ENCODE measurements around the gene LSM2.

Gene LSM2

GRCh38 chr6:31791324-31792089 lies 15.3 kb downstream of the LSM2 start:
- no peak overlapping the region for H2BK15ac ChIP-seq (ENCODE audit: low read depth, poor library complexity, severe bottlenecking)
- peaks cover 37% of the 10 kb centered on the region in 2 experiments for H3K36me3 ChIP-seq (ENCODE audit: control insufficient read depth in 1 of 2, insufficient read depth in 2 of 2, low read depth in 1 of 2, low read length in 2 of 2)
- H4K8ac ChIP-seq (ENCODE audit: low read length), result peak overlapping the region; percentile 12
- 69% methylated on average over 12 of the region's 12 CpGs for WGBS
- DNase-seq, result peak; percentile 72
- H2BK5ac ChIP-seq (ENCODE audit: low read depth, low read length, poor library complexity, severe bottlenecking), result no peak overlapping the region
- no peak overlapping the region for H2BK12ac ChIP-seq (ENCODE audit: low read length in 2 of 2)
- no peak overlapping the region for H2AFZ ChIP-seq (ENCODE audit: low read depth, low read length)
- no peak overlapping the region for H3K23ac ChIP-seq (ENCODE audit: low read length in 2 of 2)
- H4K91ac ChIP-seq (ENCODE audit: low read length), result no peak overlapping the region
- no peak overlapping the region for H3K27ac ChIP-seq (ENCODE audit: low read length, poor library complexity, severe bottlenecking)
- no peak overlapping the region for H3K4ac ChIP-seq (ENCODE audit: low read depth in 1 of 2, low read length in 2 of 2)
- H2AK5ac ChIP-seq (ENCODE audit: low read length, severe bottlenecking), result no peak overlapping the region
- no peak overlapping the region for H3K4me2 ChIP-seq (ENCODE audit: low read length, poor library complexity, severe bottlenecking)
- no peak overlapping the region for H3K4me3 ChIP-seq (ENCODE audit: insufficient read depth in 1 of 2, low read depth in 1 of 2, low read length in 2 of 2)
- H2BK120ac ChIP-seq (ENCODE audit: low read depth, low read length), result no peak overlapping the region
- H3K14ac ChIP-seq (ENCODE audit: low read length in 2 of 2), result no peak overlapping the region
- H3K9me3 ChIP-seq (ENCODE audit: control insufficient read depth, low read length), result no peaks in the 10 kb centered on the region
- H3K79me1 ChIP-seq (replicated peaks; ENCODE audit: low read length, poor library complexity, severe bottlenecking), result peaks cover 12% of the 10 kb centered on the region
- peaks cover 15% of the 10 kb centered on the region for H3K4me1 ChIP-seq (ENCODE audit: control insufficient read depth, insufficient read depth, low read depth, low read length)
- H3K27me3 ChIP-seq (ENCODE audit: control insufficient read depth in 1 of 2, insufficient read depth in 1 of 2, low read length in 2 of 2), result no peaks in the 10 kb centered on the region
- H3K9ac ChIP-seq (ENCODE audit: low read length), result no peak overlapping the region
- no peak overlapping the region for H3K18ac ChIP-seq (ENCODE audit: low read depth in 1 of 2, low read length in 2 of 2)

GRCh38 chr6:31785475-31785874 lies 21.3 kb downstream of the LSM2 start:
- Histone ChIP-seq H3K4me3 (ENCODE audit: insufficient read depth in 1 of 2, low read depth in 1 of 2, low read length in 2 of 2) (no peak overlapping the region), H2AFZ (ENCODE audit: low read depth, low read length) (no peak overlapping the region), H3K9me3 (ENCODE audit: control insufficient read depth, low read length) (no peaks in the 10 kb centered on the region), H3K23ac (ENCODE audit: low read length in 2 of 2) (no peak overlapping the region), H2BK15ac (ENCODE audit: low read depth, poor library complexity, severe bottlenecking) (no peak overlapping the region), H3K18ac (ENCODE audit: low read depth in 1 of 2, low read length in 2 of 2) (no peak overlapping the region), H3K79me1 (replicated peaks; ENCODE audit: low read length, poor library complexity, severe bottlenecking) (peaks cover 19% of the 10 kb centered on the region), H3K9ac (ENCODE audit: low read length) (no peak overlapping the region), H3K36me3 (ENCODE audit: control insufficient read depth in 1 of 2, insufficient read depth in 2 of 2, low read depth in 1 of 2, low read length in 2 of 2) (peaks cover 72 to 74% of the 10 kb centered on the region in 2 experiments), H3K14ac (ENCODE audit: low read length in 2 of 2) (no peak overlapping the region), H3K4me2 (ENCODE audit: low read length, poor library complexity, severe bottlenecking) (no peak overlapping the region), H3K4me1 (ENCODE audit: control insufficient read depth, insufficient read depth, low read depth, low read length) (no peaks in the 10 kb centered on the region), H4K8ac (ENCODE audit: low read length) (no peak overlapping the region), H2BK5ac (ENCODE audit: low read depth, low read length, poor library complexity, severe bottlenecking) (no peak overlapping the region), H3K4ac (ENCODE audit: low read depth in 1 of 2, low read length in 2 of 2) (no peak overlapping the region), H3K27me3 (ENCODE audit: control insufficient read depth in 1 of 2, insufficient read depth in 1 of 2, low read length in 2 of 2) (no peaks in the 10 kb centered on the region), H2AK5ac (ENCODE audit: low read length, severe bottlenecking) (no peak overlapping the region), H3K27ac (ENCODE audit: low read length, poor library complexity, severe bottlenecking) (no peak overlapping the region), H4K91ac (ENCODE audit: low read length) (no peak overlapping the region), H2BK120ac (ENCODE audit: low read depth, low read length) (no peak overlapping the region), H2BK12ac (ENCODE audit: low read length in 2 of 2) (no peak overlapping the region)
- DNase-seq, result no peak
- WGBS, result 97% methylated on average over 11 of the region's 11 CpGs

GRCh38 chr6:31784098-31784925 lies 22.5 kb downstream of the LSM2 start:
- no peak for DNase-seq
- H3K4me3 ChIP-seq (ENCODE audit: insufficient read depth in 1 of 2, low read depth in 1 of 2, low read length in 2 of 2), result no peak overlapping the region
- no peaks in the 10 kb centered on the region for H3K27me3 ChIP-seq (ENCODE audit: control insufficient read depth in 1 of 2, insufficient read depth in 1 of 2, low read length in 2 of 2)
- H2AFZ ChIP-seq (ENCODE audit: low read depth, low read length), result no peak overlapping the region
- H3K79me1 ChIP-seq (replicated peaks; ENCODE audit: low read length, poor library complexity, severe bottlenecking), result peaks cover 18% of the 10 kb centered on the region
- no peak overlapping the region for H2BK5ac ChIP-seq (ENCODE audit: low read depth, low read length, poor library complexity, severe bottlenecking)
- H3K36me3 ChIP-seq (ENCODE audit: control insufficient read depth in 1 of 2, insufficient read depth in 2 of 2, low read depth in 1 of 2, low read length in 2 of 2), result peaks cover 74 to 82% of the 10 kb centered on the region in 2 experiments
- no peak overlapping the region for H3K14ac ChIP-seq (ENCODE audit: low read length in 2 of 2)
- H2BK120ac ChIP-seq (ENCODE audit: low read depth, low read length), result no peak overlapping the region
- no peak overlapping the region for H3K27ac ChIP-seq (ENCODE audit: low read length, poor library complexity, severe bottlenecking)
- H4K8ac ChIP-seq (ENCODE audit: low read length), result no peak overlapping the region
- H2BK15ac ChIP-seq (ENCODE audit: low read depth, poor library complexity, severe bottlenecking), result no peak overlapping the region
- no peak overlapping the region for H3K23ac ChIP-seq (ENCODE audit: low read length in 2 of 2)
- no peak overlapping the region for H3K4me2 ChIP-seq (ENCODE audit: low read length, poor library complexity, severe bottlenecking)
- no peak overlapping the region for H3K18ac ChIP-seq (ENCODE audit: low read depth in 1 of 2, low read length in 2 of 2)
- no peak overlapping the region for H4K91ac ChIP-seq (ENCODE audit: low read length)
- no peak overlapping the region for H2AK5ac ChIP-seq (ENCODE audit: low read length, severe bottlenecking)
- H3K4ac ChIP-seq (ENCODE audit: low read depth in 1 of 2, low read length in 2 of 2), result no peak overlapping the region
- no peaks in the 10 kb centered on the region for H3K9me3 ChIP-seq (ENCODE audit: control insufficient read depth, low read length)
- no peak overlapping the region for H2BK12ac ChIP-seq (ENCODE audit: low read length in 2 of 2)
- no peak overlapping the region for H3K9ac ChIP-seq (ENCODE audit: low read length)
- no peaks in the 10 kb centered on the region for H3K4me1 ChIP-seq (ENCODE audit: control insufficient read depth, insufficient read depth, low read depth, low read length)
- 98% methylated on average over 15 of the region's 15 CpGs for WGBS

GRCh38 chr6:31782126-31782855 lies 24.5 kb downstream of the LSM2 start:
- Histone ChIP-seq H3K23ac (ENCODE audit: low read length in 2 of 2) (no peak overlapping the region), H2BK12ac (ENCODE audit: low read length in 2 of 2) (no peak overlapping the region), H3K79me1 (replicated peaks; ENCODE audit: low read length, poor library complexity, severe bottlenecking) (peaks cover 18% of the 10 kb centered on the region), H3K4me1 (ENCODE audit: control insufficient read depth, insufficient read depth, low read depth, low read length) (peaks cover 7% of the 10 kb centered on the region), H3K4me3 (ENCODE audit: insufficient read depth in 1 of 2, low read depth in 1 of 2, low read length in 2 of 2) (no peak overlapping the region), H2BK5ac (ENCODE audit: low read depth, low read length, poor library complexity, severe bottlenecking) (no peak overlapping the region), H2AK5ac (ENCODE audit: low read length, severe bottlenecking) (no peak overlapping the region), H4K91ac (ENCODE audit: low read length) (no peak overlapping the region), H3K4ac (ENCODE audit: low read depth in 1 of 2, low read length in 2 of 2) (no peak overlapping the region), H3K36me3 (ENCODE audit: control insufficient read depth in 1 of 2, insufficient read depth in 2 of 2, low read depth in 1 of 2, low read length in 2 of 2) (peaks cover 82 to 89% of the 10 kb centered on the region in 2 experiments), H3K9ac (ENCODE audit: low read length) (no peak overlapping the region), H3K9me3 (ENCODE audit: control insufficient read depth, low read length) (no peaks in the 10 kb centered on the region), H3K27me3 (ENCODE audit: control insufficient read depth in 1 of 2, insufficient read depth in 1 of 2, low read length in 2 of 2) (no peaks in the 10 kb centered on the region), H2AFZ (ENCODE audit: low read depth, low read length) (no peak overlapping the region), H3K14ac (ENCODE audit: low read length in 2 of 2) (no peak overlapping the region), H3K27ac (ENCODE audit: low read length, poor library complexity, severe bottlenecking) (no peak overlapping the region), H3K4me2 (ENCODE audit: low read length, poor library complexity, severe bottlenecking) (no peak overlapping the region), H2BK120ac (ENCODE audit: low read depth, low read length) (no peak overlapping the region), H4K8ac (ENCODE audit: low read length) (no peak overlapping the region), H2BK15ac (ENCODE audit: low read depth, poor library complexity, severe bottlenecking) (no peak overlapping the region), H3K18ac (ENCODE audit: low read depth in 1 of 2, low read length in 2 of 2) (no peak overlapping the region)
- WGBS, result 94% methylated on average over 32 of the region's 32 CpGs
- no peak for DNase-seq
